HepG2 (cell line): ENCODE results near the gene BBLN. TPM values are rescaled to one million over a fixed set of nuclear protein-coding genes. Genes with fewer than 3 reads are reported as not detected.

ENCODE experiments used
- ARHGAP35 ChIP-seq: sonication (generic); formaldehyde crosslinking; IDR thresholded peaks from 2 replicates; pipeline ENCODE4 v1.9.0; 2022; ENCODE audit warnings: mild to moderate bottlenecking, inconsistent platforms, moderate library complexity, missing genetic modification reagents, borderline replicate concordance
- BORCS8-MEF2B ChIP-seq: sonication (generic); formaldehyde crosslinking; IDR thresholded peaks from 2 replicates; pipeline ENCODE4 v1.8.0; 2022; ENCODE audit warnings: mild to moderate bottlenecking, missing genetic modification reagents
- EP300 ChIP-seq, 3 experiments: sonication (generic) in 1 of 3; formaldehyde crosslinking in 1 of 3; IDR thresholded peaks; 2 replicates each; pipeline versions ENCODE4 v1.5.1 to v1.6.1; 2011 to 2020; ENCODE audit warnings: low read depth in 2 of 3, low read length in 2 of 3, borderline replicate concordance in 1 of 3, improper control_type of control experiment in 1 of 3, mild to moderate bottlenecking in 1 of 3, missing genetic modification reagents in 1 of 3, moderate library complexity in 1 of 3
- HES4 ChIP-seq: sonication (generic); formaldehyde crosslinking; IDR thresholded peaks from 2 replicates; pipeline ENCODE4 v1.9.0; 2021; ENCODE audit warnings: mild to moderate bottlenecking, missing genetic modification reagents, borderline replicate concordance
- KDM2A ChIP-seq: sonication (generic); formaldehyde crosslinking; IDR thresholded peaks from 2 replicates; pipeline ENCODE4 v1.4.0; 2020; ENCODE audit warnings: low read depth, missing genetic modification reagents, borderline replicate concordance
- MAF1 ChIP-seq: sonication (generic); formaldehyde crosslinking; IDR thresholded peaks from 2 replicates; pipeline ENCODE4 v1.5.0; 2020; ENCODE audit warnings: missing genetic modification reagents, borderline replicate concordance
- MXD3 ChIP-seq: IDR thresholded peaks from 2 replicates; pipeline ENCODE4 v1.6.1; 2016; ENCODE audit warnings: mild to moderate bottlenecking, missing biosample characterization, missing genetic modification reagents
- SMAD9 ChIP-seq: sonication (generic); formaldehyde crosslinking; IDR thresholded peaks from 2 replicates; pipeline ENCODE4 v1.5.1; 2020; ENCODE audit warnings: mild to moderate bottlenecking, missing genetic modification reagents
- SP140L ChIP-seq: sonication (generic); formaldehyde crosslinking; IDR thresholded peaks from 2 replicates; pipeline ENCODE4 v1.4.0; 2020; ENCODE audit warnings: missing genetic modification reagents, borderline replicate concordance
- TGIF2 ChIP-seq: IDR thresholded peaks from 2 replicates; pipeline ENCODE4 v1.6.1; 2016; ENCODE audit warnings: control low read depth, missing compliant biosample characterization
- TSC22D2 ChIP-seq: sonication (generic); formaldehyde crosslinking; IDR thresholded peaks from 2 replicates; pipeline ENCODE4 v1.5.1; 2020; ENCODE audit warnings: missing genetic modification reagents, mild to moderate bottlenecking, borderline replicate concordance
- XRCC5 ChIP-seq: fragments of 200-400 bp; formaldehyde crosslinking; optimal IDR thresholded peaks from 2 replicates; pipeline ENCODE3; 2017; ENCODE audit warnings: mild to moderate bottlenecking, low read length
- ZBTB38 ChIP-seq: sonication (generic); formaldehyde crosslinking; IDR thresholded peaks from 2 replicates; pipeline ENCODE4 v1.5.1; 2020; ENCODE audit warnings: mild to moderate bottlenecking, missing genetic modification reagents
- ZNF234 ChIP-seq: sonication (generic); formaldehyde crosslinking; conservative IDR thresholded peaks from 2 replicates; pipeline ENCODE4 v1.5.1; 2020; ENCODE audit warnings: mild to moderate bottlenecking, missing genetic modification reagents
- ZNF282 ChIP-seq: fragments of 450-650 bp; IDR thresholded peaks from 2 replicates; pipeline ENCODE4 v1.6.1; 2018; ENCODE audit not compliant: partially characterized antibody
- ZNF367 ChIP-seq: sonication (generic); formaldehyde crosslinking; IDR thresholded peaks from 2 replicates; pipeline ENCODE4 v1.4.0; 2020; ENCODE audit warnings: missing genetic modification reagents, borderline replicate concordance
- ZNF546 ChIP-seq: sonication (generic); formaldehyde crosslinking; conservative IDR thresholded peaks from 2 replicates; pipeline ENCODE4 v1.8.1; 2023; ENCODE audit warnings: mild to moderate bottlenecking, missing genetic modification reagents
- ZNF558 ChIP-seq: sonication (generic); formaldehyde crosslinking; IDR thresholded peaks from 2 replicates; pipeline ENCODE4 v1.9.0; 2022; ENCODE audit warnings: mild to moderate bottlenecking, missing genetic modification reagents, borderline replicate concordance
- ZNF577 ChIP-seq: sonication (generic); formaldehyde crosslinking; IDR thresholded peaks from 2 replicates; pipeline ENCODE4 v1.4.0; 2020; ENCODE audit warnings: mild to moderate bottlenecking, low read depth, missing genetic modification reagents, borderline replicate concordance
- ZNF781 ChIP-seq: sonication (generic); formaldehyde crosslinking; IDR thresholded peaks from 2 replicates; pipeline ENCODE4 v1.5.1; 2020; ENCODE audit warnings: borderline replicate concordance, mild to moderate bottlenecking, missing genetic modification reagents; ENCODE audit errors: not compliant biosample characterization
- ZSCAN5A ChIP-seq: sonication (generic); formaldehyde crosslinking; IDR thresholded peaks from 2 replicates; pipeline ENCODE4 v1.8.0; 2022; ENCODE audit warnings: mild to moderate bottlenecking, missing genetic modification reagents, borderline replicate concordance
- polyA plus RNA-seq, 8 experiments: library from polyadenylated mRNA; depleted of rRNA in 3 of 8; stranded (reverse) in 7 of 8; unstranded in 1 of 8; fragments of >200 nt; fragmentation: Illumina TruSeq in 4 of 8; extraction: Trizol in 4 of 8; gene quantifications; 2 replicates each; pipeline versions ENCODE4 v1.2.1 to v1.2.3, GENCODE V29; 2011 to 2016; ENCODE audit warnings: low read depth in 4 of 8, missing spikeins in 1 of 8, mixed read lengths in 1 of 8; ENCODE audit not compliant: insufficient read depth in 1 of 8
- total RNA-seq, 5 experiments: library from RNA; depleted of rRNA; stranded (reverse); fragments of >200 nt; fragmentation: Illumina TruSeq; extraction: Trizol; gene quantifications; 2 replicates each; pipeline ENCODE4 v1.2.3, GENCODE V29; 2016; ENCODE audit warnings: low read depth in 1 of 5
- TF ChIP-seq, protein P1 (sequence below): sonication (generic); formaldehyde crosslinking; IDR thresholded peaks from 2 replicates; pipeline ENCODE4 v1.5.1; 2020; ENCODE audit warnings: mild to moderate bottlenecking, missing genetic modification reagents, borderline replicate concordance
- TF ChIP-seq, protein P2 (sequence below): sonication (generic); formaldehyde crosslinking; IDR thresholded peaks from 2 replicates; pipeline ENCODE4 v1.5.1; 2020; ENCODE audit warnings: mild to moderate bottlenecking, moderate library complexity, missing genetic modification reagents

Gene BBLN
- total and polyA plus RNA-seq, 2 of the 13 experiments (the other 11 are each of a cell fraction or from before 2014, with no cell fraction given) = 27.6 to 33.1 TPM

- TF ChIP-seq ARHGAP35 (CRISPR knock-in tag) (no peak), ZNF781 (CRISPR knock-in tag) (no peak), XRCC5 (no peak), TSC22D2 (no peak), SP140L (CRISPR knock-in tag) (no peak), EP300 (IDR thresholded peaks at IDR 0.05; ENCODE audit: low read depth in 2 of 2, low read length in 2 of 2) (no peak), EP300 (CRISPR knock-in tag; IDR thresholded peaks at IDR 0.05; ENCODE audit: borderline replicate concordance) (no peak), BORCS8-MEF2B (CRISPR knock-in tag) (0 out of 2 replicates have a peak, but pooled peaks have one; percentile 4), SMAD9 (CRISPR knock-in tag) (no peak), ZNF558 (CRISPR knock-in tag) (no peak), ZNF546 (CRISPR knock-in tag) (no peak), ZNF282 (no peak), ZBTB38 (CRISPR knock-in tag) (no peak), TGIF2 (no peak), KDM2A (CRISPR knock-in tag) (peak; percentile 3; the same call in 1 of the 2 replicates), ZNF367 (CRISPR knock-in tag) (no peak), MAF1 (CRISPR knock-in tag) (no peak), HES4 (CRISPR knock-in tag) (no peak), ZSCAN5A (no peak), ZNF577 (CRISPR knock-in tag) (no peak), ZNF234 (CRISPR knock-in tag) (no peak), MXD3 (CRISPR knock-in tag) (no peak)
- TF ChIP-seq, protein P1, sequence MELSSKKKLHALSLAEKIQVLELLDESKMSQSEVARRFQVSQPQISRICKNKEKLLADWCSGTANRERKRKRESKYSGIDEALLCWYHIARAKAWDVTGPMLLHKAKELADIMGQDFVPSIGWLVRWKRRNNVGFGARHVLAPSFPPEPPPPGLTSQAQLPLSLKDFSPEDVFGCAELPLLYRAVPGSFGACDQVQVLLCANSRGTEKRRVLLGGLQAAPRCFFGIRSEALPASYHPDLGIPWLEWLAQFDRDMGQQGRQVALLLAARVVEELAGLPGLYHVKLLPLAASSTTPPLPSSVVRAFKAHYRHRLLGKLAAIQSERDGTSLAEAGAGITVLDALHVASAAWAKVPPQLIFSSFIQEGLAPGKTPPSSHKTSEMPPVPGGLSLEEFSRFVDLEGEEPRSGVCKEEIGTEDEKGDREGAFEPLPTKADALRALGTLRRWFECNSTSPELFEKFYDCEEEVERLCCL (CRISPR knock-in tag) = no peak
- TF ChIP-seq, protein P2, sequence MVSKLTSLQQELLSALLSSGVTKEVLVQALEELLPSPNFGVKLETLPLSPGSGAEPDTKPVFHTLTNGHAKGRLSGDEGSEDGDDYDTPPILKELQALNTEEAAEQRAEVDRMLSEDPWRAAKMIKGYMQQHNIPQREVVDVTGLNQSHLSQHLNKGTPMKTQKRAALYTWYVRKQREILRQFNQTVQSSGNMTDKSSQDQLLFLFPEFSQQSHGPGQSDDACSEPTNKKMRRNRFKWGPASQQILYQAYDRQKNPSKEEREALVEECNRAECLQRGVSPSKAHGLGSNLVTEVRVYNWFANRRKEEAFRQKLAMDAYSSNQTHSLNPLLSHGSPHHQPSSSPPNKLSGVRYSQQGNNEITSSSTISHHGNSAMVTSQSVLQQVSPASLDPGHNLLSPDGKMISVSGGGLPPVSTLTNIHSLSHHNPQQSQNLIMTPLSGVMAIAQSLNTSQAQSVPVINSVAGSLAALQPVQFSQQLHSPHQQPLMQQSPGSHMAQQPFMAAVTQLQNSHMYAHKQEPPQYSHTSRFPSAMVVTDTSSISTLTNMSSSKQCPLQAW = no peak
Observed at GRCh38 chr9:128128836-128129590, 31.1 kb upstream of the BBLN start (continued).
